Activated CD8-positive, alpha-beta memory T cell treated with anti-CD3 and anti-CD28 coated beads for 24 hours (primary cell): ENCODE measurements around the gene TLCD4.
"Not testable (repeated sequence)": the region's sequence is repeated elsewhere in the genome, so short reads cannot be mapped to it uniquely, and the experiment has no call there.

ENCODE experiments used
- DNase-seq: peaks from one replicate; pipeline ENCODE4 v3.0.0-alpha.2; 2020

Gene TLCD4

GRCh38 chr1:95096218-95096841, 20.8 kb upstream of the TLCD4 start:
- no peak for DNase-seq

DNA sequence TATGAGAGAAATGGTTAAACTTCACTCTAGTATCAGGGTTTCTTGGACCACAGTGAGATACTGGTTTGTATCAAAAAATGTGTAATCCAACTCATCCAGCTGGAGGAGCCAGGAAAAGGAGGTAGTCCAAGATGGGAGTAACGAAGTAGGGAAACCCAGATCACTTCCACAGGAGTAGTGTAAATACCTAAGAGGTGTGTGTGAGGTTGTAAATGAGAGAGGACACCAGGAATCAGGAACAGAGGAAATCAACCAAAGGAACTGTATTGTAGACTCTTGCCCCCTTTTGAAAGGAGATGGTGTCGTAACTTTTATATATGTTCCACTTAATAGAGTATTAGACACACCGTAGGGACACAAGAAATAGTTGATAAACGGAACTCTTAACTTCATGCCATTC, 19.7 kb upstream of the TLCD4 start:
- DNase-seq = no peak

- no peak for DNase-seq
Observed at GRCh38 chr1:95098196-95098595, 19.0 kb upstream of the TLCD4 start.

- no peak for DNase-seq
Observed at GRCh38 chr1:95108792-95109191, 8.4 kb upstream of the TLCD4 start.

DNA sequence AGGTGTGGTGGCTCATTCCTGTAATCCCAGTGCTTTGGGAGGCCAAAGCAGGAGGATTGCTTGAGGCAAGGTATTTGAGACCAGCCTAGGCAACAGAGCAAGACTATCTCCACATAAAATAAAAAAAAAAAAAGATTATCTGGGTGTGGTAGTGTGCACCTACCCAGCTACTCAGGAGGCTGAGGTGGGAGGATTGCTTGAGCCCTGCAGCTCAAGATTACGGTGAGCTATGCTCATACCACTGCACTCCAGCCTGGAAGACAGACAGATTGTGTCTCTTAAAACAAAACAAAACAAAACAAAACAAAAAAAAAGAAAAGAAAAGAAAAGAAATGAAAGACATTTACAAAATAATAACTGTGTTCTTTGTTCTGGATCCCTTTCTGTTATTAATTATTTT, 6.1 kb upstream of the TLCD4 start:
- no peak for DNase-seq

GRCh38 chr1:95113684-95114083, 3.5 kb upstream of the TLCD4 start:
- DNase-seq = no peak

DNA sequence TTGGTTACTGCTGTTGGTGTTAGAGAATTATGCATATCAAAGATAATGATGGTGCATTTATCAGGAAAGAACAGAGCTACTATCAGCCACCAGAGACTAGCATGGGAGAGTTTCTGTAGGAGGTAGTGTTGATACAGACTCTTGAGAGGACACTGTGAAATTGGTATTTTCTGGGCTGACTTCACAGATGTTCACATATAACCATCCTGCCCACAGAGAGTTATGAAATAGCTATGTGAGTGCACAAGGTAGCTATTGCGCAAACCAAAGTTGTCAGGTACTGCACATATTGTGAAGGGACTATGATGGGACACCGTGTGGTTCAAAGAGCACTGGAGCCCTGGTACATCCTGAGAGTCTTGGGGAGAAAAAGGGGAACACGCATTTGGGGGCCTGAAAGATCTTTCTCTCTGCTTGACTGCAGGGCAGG, 1.4 kb upstream of the TLCD4 start:
- DNase-seq = no peak

GRCh38 chr1:95116580-95117206, 462 bp upstream of the TLCD4 start:
- peak; percentile 67 for DNase-seq

DNA sequence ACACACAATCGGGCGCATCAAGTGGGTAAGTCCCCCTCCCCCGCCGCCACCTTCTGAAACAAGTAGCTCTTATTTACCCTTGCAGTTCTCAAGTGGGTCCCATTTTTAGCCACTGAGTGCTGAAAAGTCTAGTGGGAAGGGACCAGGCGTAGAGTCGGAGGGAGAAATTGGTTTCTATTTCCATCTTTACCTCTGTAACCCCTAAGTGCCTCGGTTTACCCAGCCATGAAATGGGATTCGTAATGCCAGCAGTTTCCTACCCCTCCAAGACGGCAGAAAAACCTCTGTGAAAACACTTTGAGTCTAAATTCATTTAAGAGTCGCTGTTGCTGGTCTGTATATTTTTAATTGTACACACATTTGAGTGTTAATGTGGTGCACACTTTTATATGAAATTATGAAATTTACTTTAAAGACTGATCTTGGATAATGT, 928 bp downstream of the TLCD4 start:
- no peak for DNase-seq

GRCh38 chr1:95118710-95119109, 1.6 kb downstream of the TLCD4 start:
- no peak for DNase-seq

DNA sequence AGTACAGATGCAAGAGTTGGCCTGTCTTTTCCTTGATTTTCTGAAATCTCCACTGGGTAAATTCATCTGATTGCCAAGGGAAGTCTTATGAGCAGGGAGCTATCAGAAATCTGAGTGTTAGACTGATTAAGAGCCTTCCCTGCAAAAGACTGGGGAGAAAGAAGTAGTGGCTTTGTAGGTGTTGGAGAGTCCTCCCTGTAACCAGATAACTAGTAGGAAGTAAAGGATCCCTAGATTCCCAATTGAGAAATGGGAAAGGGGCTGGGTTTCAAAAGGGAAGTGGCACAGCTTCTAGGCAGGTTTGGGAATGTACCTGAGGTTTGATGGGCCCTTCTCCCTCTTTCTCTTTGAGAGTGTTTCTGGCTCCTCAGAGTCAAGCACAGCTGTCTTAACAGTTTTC, 2.1 kb downstream of the TLCD4 start:
- no peak for DNase-seq

GRCh38 chr1:95122151-95122697, 5.1 kb downstream of the TLCD4 start:
- DNase-seq = no peak

DNA sequence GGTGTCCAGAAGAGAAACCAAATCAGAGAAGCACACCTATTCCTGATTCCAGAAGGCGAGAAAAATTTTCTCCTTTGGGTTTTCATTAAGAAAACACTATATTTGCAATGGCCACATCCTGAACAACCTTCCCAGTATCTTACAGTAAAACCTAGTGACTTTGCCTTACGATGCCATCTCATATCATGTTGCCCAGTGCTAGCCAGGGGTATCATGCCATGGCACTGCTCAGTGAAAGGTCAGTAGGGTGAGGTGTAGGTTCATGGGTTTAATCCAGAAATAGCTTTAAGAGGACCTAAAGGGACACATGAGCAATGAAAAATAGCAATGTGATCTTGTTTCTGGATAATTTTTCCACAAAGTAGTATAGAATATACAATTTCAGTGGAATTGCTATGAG, 7.2 kb downstream of the TLCD4 start:
- no peak for DNase-seq

DNA sequence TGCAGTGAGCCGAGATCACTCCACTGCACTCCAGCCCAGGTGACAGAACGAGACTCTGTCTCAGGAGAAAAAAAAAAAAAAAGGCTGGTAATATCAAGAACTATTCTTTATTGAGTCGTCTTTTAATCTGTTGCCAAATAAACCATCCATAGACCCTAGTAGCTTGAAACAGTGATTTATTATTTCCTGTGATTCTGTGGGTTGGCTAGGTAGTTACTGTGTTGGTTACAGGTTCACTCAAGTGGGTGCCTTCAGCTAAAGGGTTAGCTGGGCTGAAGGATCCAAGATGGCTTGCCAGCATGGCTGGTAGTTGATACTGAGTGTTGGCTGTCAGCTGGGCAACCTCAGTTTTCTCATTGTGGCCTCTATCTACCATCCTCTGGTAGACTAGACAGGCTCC, 9.2 kb downstream of the TLCD4 start:
- DNase-seq = no peak

- no peak for DNase-seq
Observed at GRCh38 chr1:95126846-95127245, 9.7 kb downstream of the TLCD4 start.

GRCh38 chr1:95127380-95127779, 10.2 kb downstream of the TLCD4 start:
- DNase-seq = no peak

GRCh38 chr1:95132762-95133161, 15.6 kb downstream of the TLCD4 start:
- no peak for DNase-seq

GRCh38 chr1:95133687-95134086, 16.5 kb downstream of the TLCD4 start:
- no peak for DNase-seq

DNA sequence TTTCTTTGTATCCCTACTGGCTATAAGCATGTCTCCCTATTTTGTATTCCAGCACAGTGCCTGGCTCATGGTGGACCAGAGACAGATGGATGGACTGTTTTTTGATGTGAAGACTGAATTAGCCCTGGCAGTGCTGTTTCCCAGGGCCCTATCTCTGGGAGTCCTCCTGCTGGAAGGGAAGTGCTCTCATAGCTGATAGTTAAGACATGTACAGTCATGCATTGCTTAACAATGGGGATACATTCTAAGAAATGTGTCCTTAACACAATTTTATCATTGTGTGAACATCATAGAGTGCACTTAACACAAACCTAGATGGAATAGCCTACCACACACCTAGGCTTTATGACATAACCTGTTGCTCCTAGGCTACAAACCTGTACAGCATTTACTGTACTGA, 21.1 kb downstream of the TLCD4 start:
- DNase-seq = no peak

GRCh38 chr1:95139039-95139438, 21.9 kb downstream of the TLCD4 start:
- no peak for DNase-seq

DNA sequence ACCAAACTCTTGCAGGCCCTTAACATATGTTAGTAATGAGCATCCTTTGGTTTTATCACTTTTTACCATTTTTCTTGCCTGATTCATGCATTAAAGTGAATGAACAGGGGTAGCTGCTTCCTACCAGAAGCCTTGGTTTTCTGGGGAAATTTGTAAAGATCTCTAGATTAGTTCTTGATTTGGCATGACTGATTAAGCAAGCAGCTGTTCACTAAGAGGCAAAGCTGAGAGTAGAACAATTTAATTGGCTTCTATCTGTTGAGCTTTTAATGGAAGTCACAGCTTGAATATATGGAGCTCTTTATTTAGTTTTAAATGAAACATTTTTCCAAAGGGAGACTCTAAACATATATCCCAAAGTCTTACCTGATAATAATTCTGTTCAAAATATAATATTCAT, 23.6 kb downstream of the TLCD4 start:
- no peak for DNase-seq

- DNase-seq = no peak
Observed at GRCh38 chr1:95145493-95145892, 28.3 kb downstream of the TLCD4 start.

DNA sequence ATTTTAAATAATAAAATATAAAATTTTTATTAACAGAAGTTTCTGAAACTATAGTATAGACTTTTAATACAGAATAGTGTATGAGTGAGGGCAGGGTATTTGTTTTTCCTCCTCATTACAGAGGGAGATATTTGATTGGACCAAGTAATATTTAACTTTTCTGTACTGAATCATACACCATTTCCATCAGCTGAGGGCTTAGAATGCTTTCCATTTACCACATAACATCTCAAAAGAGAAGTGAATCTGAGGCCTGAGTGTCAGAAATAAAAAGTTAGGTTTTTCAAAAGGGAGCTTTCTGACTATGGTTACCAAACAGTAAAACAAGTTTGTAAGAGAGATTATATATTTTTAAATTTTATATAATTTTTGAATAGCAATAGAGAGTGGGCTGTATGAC, 29.5 kb downstream of the TLCD4 start:
- DNase-seq = no peak

DNA sequence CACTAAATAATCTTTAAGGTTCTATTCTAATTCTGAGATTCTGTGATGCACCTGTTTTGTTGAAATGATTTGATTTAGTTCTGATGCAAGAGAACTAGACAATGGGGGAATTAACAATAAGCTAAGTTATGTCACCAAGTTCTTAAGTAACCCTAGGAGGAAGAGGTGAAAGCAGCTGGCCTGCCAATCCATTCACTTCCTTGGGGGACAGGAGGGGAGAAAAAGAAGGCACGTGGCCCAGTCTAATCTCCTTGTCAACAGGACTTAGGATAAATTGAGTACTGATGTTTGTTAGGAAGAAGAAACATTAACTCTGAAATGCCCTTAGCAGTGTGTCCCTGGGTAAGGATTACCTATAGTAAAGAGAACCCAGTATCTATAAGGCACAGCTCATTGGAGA, 36.9 kb downstream of the TLCD4 start:
- DNase-seq = no peak

GRCh38 chr1:95165569-95165968, 48.4 kb downstream of the TLCD4 start:
- not testable (repeated sequence) for DNase-seq
